Sciatic nerve (tissue), 2 donors: Measurements from ENCODE around the gene NMNAT1. TPM values are rescaled to one million over a fixed set of nuclear protein-coding genes. Genes with fewer than 3 reads are reported as not detected.
"Not testable (repeated sequence)": the region's sequence is repeated elsewhere in the genome, so short reads cannot be mapped to it uniquely, and the experiment has no call there.

Experiments
- ATAC-seq: fragments of 200-7000 bp; cut with Tn5 transposase; one replicate; pipeline ENCODE4 v1.9.1; 2020; ENCODE audit warnings: mild to moderate bottlenecking, moderate library complexity
- DNase-seq: peaks from one replicate; pipeline ENCODE4 v3.0.0-alpha.2; 2020; ENCODE audit warnings: low spot score
- intact Hi-C: fragments of 100-400 bp; cut with DNase I; formaldehyde crosslinking; loops from one replicate; pipeline ENCODE4 v1.14.2; 2022
- total RNA-seq: library from RNA; stranded (reverse); fragmentation: NEBNext Ultra II Directional; extraction: Animal tissue kit (Norgen Biotek cat#: 25700); gene quantifications from one replicate; pipeline ENCODE4 v1.2.1, GENCODE V29; 2021
- donor health status: DM: no; HTN: no; CAD: no.
- donor health status: DM: no; HTN: no; CAD: no.

Gene NMNAT1
- total RNA-seq, 1 donor from 2014 or later = 10.7 TPM

GRCh38 chr1:9916452-9916851 lies 26.8 kb upstream of the NMNAT1 start:
- ATAC-seq (no peak), DNase-seq (no peak)
- intact Hi-C loops = no loop called here

- DNase-seq, intact Hi-C loops, ATAC-seq: not testable (repeated sequence)
Measured at GRCh38 chr1:9917495-9917894, 25.8 kb upstream of the NMNAT1 start.

GRCh38 chr1:9917901-9918300 lies 25.4 kb upstream of the NMNAT1 start:
- DNase-seq (no peak), ATAC-seq (no peak)
- intact Hi-C loops = no loop called here

GRCh38 chr1:9920606-9921005 lies 22.7 kb upstream of the NMNAT1 start:
- ATAC-seq (no peak), DNase-seq (no peak)
- intact Hi-C loops = no loop called here

GRCh38 chr1:9922342-9922741 lies 20.9 kb upstream of the NMNAT1 start:
- DNase-seq (no peak), ATAC-seq (no peak)
- intact Hi-C loops = no loop called here

GRCh38 chr1:9927259-9927658 lies 16.0 kb upstream of the NMNAT1 start:
- no peak for DNase-seq
- intact Hi-C loops = no loop called here

GRCh38 chr1:9929431-9930385 lies 13.6 kb upstream of the NMNAT1 start:
- DNase-seq = no peak
- intact Hi-C loops = no loop called here
- peak; percentile 71 for ATAC-seq

More at GRCh38 chr1:9927259-9927658, 16.0 kb upstream of the NMNAT1 start:
- ATAC-seq = no peak

GRCh38 chr1:9942399-9942938 lies 806 bp upstream of the NMNAT1 start:
- DNase-seq (no peak), ATAC-seq (peak; percentile 58)
- intact Hi-C loops = no loop called here

- DNase-seq (no peak), ATAC-seq (no peak)
- intact Hi-C loops = no loop called here
Measured at GRCh38 chr1:9946315-9946714, 3.0 kb downstream of the NMNAT1 start.

GRCh38 chr1:9957726-9958125 lies 14.5 kb downstream of the NMNAT1 start:
- DNase-seq = no peak
- ATAC-seq = no peak
- intact Hi-C loops = no loop called here

- ATAC-seq = no peak
- DNase-seq = no peak
- intact Hi-C loops = no loop called here
Measured at GRCh38 chr1:9960011-9960410, 16.7 kb downstream of the NMNAT1 start.

- intact Hi-C loops = no loop called here
- DNase-seq (no peak), ATAC-seq (no peak)
Measured at GRCh38 chr1:9960706-9961562, 17.7 kb downstream of the NMNAT1 start.

GRCh38 chr1:9984253-9984652 lies 41.0 kb downstream of the NMNAT1 start:
- ATAC-seq (no peak), DNase-seq (no peak)
- intact Hi-C loops = no loop called here

GRCh38 chr1:9985001-9985400 lies 41.7 kb downstream of the NMNAT1 start:
- ATAC-seq = no peak
- intact Hi-C loops = no loop called here
- no peak for DNase-seq

- ATAC-seq = no peak
- intact Hi-C loops = no loop called here
- DNase-seq = no peak
Measured at GRCh38 chr1:9989773-9990172, 46.5 kb downstream of the NMNAT1 start.

- ATAC-seq (peak; percentile 63), DNase-seq (no peak)
- intact Hi-C loops = no loop called here
Measured at GRCh38 chr1:9990944-9991343, 47.7 kb downstream of the NMNAT1 start.

GRCh38 chr1:9992910-9993309 lies 49.6 kb downstream of the NMNAT1 start:
- DNase-seq (no peak), ATAC-seq (no peak)

GRCh38 chr1:9993561-9994075 lies 50.3 kb downstream of the NMNAT1 start:
- DNase-seq = no peak
- no peak for ATAC-seq
- intact Hi-C loops = no loop called here

More at GRCh38 chr1:9992910-9993309, 49.6 kb downstream of the NMNAT1 start:
- intact Hi-C loops = no loop called here
